MV-4-11 (cell line): ENCODE results near the gene DNER.

Source experiments
- DNase-seq: peaks from one replicate; lab custom pipeline; 2025; lab: John Stamatoyannopoulos, UW

DNER gene

DNA sequence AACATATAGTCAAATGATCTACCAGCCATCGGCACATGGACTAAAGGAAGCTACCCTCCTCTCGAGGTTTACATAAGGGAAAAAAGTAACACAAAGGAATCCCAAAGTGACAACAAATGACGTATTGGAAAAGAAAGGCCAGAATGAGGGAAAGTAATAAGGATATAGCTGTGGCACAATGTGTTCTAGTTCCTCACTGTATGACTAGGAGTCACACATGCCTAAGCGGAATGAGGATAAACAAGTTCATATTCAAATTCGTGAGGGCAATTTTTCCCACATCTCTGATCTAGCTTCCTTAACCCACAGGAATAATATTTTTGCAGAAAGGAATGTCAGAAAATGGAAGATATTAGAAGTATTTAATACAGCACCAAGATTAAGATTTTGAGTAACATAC is 281.0 kb downstream of the DNER start:
- no peak for DNase-seq

DNA sequence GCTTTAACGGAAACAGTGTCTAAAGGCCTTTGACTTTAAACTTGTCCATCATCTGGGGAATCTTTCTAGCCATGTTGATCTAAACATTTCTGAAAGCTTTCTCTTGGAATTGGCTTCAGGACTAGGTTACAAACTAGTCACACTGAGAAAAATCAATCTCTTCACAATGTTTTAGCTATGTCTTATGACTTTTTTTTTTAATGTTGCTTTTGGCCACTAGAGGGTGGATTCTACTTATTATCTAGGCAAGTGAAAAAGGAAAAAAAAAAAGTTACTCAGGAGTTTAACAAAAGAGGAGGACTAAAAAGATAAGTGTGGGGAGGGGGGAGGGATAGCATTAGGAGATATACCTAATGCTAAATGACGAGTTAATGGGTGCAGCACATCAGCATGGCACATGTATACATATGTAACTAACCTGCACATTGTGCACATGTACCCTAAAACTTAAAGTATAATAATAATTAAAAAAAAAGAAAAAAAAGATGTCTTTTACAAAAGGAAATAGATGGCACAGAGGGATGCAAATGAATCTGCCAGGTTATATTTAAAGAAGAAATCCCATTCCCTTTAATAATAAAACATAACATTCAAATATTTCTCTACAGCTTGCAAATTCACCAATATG is 282.9 kb downstream of the DNER start:
- DNase-seq, result peak; percentile 55

DNA sequence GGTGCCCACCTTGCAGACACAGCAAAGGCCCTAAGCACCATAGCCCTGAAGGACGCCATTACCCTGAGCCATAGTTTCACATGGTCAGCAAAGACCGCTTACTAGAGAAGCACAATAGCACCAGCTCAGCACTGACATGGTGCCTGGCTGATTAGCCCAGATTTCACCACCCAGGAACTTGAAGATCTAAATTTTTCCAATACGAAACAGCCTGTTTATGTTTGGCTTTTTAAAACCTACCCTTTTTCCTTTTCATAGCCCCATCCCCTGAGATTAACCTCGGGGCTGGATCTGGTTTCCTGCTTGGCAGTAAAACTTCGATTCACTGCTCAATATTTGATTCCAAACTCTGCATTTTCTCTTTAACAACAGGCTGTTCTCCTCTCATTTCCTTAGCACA is 284.8 kb downstream of the DNER start:
- no peak for DNase-seq

DNA sequence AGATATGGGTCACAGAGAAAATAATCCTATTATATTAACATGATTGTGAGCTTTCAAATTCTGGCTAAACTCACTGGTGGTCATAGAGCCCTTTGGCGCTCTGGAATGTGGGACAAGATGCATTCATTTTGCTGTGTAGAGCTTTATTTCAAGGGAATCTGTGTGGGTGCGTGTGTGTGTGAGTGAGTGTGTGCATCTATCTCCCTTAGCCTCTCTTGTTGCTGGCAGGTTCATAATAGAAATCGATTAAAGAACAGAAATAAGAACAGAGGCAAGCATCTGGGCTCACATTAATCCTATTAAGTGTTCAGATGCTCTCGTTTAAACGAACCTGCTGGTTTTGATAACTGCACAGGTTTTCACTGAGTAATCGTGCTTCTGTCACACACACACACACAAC is 287.9 kb downstream of the DNER start:
- no peak for DNase-seq

DNA sequence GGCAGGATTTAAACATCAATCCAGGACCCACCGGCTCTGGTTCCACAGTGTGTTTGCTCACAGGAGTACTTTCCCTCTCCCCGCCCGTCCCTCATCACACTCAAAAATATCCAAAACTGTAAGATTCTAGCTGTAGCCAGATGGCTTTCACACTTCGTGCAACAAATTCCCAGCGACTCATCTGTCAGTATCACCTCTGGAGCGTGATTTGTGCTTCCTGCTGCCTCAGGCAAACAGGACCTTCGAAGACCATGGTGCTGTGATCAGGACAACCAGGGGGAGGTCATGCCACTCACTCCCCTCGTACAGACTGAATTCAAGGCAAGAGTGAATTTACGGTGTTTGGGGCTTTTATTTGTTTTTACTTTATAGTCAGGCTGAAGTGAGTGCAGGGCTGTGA is 288.8 kb downstream of the DNER start:
- no peak for DNase-seq

DNA sequence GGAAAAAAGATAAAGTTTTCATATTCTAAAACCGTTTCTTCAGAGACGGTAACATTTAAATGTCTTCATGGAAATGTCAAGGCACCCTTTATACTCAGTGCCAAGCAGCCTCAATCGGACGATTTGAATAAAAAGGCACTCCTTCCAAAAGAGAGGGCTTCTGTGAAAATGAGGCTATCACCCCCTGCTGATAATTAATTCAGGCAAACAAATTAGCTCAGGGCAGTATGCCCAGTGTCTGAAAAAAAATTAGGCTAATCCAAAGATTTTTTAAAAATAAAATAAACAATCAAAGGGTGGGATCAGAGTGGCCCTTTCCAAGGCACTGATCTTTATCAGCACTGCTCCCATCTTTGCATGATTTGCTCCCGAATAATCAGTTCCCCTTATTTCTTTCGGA is 292.3 kb downstream of the DNER start:
- no peak for DNase-seq

DNA sequence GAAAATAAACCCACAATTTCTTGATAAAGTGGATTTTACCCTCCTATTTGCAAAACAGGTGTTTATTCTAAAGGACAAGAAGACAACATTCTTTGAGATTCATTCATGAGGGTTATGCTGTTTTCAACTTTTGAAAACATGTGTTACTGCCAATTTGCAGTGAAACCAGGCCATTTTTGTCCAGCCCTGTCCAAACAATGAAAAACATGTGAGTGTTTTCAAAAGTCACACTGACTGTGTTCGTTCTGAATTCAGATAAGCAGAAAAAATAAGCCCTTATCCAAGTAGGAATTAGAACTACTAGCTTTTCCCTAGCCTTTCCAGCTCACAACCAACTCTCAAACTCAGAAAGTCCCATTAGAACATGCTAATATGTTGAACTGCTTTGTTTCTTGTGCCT is 295.2 kb downstream of the DNER start:
- no peak for DNase-seq

DNA sequence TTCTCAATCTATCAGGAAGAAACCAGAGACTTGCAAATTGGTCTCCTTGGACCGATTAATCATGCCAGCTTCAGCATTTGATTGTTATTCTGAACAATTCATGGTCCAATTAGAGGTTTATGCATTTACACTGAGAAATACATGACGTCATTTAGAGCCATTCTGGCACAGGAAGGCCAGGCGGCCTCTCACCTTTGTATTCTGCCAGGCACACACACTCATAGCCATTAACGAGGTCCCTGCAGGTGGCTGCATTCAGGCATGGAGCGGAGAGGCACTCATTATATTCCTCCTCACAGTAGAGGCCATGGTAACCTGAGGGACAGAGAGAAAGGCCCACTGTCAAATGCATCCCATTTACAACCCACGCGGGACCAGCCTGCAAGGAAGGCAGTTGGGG is 296.4 kb downstream of the DNER start:
- DNase-seq, result no peak

DNA sequence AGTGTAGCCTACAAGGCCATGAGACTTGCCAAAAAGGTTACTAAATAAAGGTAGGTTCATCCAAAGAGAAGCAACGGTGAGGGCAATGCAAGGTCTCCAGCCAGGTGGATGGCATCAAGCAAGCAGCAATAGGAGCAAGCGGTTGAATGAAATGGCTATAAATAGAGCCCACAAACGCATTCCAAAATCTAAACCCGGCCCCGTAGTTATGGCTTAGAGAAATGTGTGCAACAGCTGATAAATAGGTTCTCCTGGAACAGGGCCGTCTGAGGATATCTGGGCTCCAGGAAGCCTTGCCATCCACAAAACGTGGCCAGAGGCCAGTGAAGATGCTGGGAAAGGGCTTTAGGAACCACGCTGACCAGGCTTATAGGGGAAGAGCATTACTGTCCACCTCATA is 297.2 kb downstream of the DNER start:
- no peak for DNase-seq

DNA sequence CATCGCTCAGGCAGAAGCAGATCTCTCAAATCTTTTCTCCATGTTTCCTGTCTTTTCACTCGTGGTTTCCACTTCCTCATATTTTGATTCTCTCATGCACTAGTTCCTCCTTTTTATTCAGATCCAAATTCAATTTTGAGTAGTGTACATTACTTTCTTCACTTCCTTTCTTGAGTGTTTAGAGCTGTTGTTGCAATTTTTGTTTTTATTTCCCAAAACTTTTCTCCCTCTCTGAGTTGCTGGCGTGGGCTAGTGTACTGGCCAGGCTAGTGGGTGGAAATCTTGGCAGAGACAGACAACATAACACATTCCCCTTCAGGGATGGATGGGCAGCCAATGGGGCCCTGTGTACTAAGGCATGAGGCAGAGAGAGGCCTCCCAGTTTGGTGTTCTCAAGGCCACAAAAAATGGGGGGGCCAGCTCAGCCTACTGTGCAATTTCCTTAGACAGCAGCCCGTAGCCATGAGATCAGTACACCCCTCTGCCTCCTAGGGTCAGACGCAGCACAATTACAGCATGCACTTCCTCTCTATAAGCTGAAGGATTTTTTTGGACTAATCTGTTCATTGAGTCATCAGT is 298.1 kb downstream of the DNER start:
- peak; percentile 97 for DNase-seq

DNA sequence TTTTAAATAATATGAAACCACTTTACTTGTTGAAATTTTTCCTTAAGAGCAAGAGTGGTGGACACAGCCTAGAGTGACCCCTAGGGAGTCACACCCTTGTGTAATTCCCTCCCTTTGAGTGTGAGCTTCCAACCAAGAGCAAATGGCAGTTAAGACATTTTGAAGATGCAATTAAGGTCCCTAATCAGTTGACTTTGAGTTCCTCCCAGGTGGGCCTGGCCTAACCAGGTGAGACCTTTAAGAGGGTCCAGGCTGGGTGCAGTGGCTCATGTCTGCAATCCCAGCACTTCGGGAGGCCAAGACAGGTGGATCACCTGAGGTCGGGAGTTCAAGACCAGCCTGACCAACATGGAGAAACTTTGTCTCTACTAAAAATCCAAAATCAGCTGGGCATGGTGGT is 299.7 kb downstream of the DNER start:
- no peak for DNase-seq

DNA sequence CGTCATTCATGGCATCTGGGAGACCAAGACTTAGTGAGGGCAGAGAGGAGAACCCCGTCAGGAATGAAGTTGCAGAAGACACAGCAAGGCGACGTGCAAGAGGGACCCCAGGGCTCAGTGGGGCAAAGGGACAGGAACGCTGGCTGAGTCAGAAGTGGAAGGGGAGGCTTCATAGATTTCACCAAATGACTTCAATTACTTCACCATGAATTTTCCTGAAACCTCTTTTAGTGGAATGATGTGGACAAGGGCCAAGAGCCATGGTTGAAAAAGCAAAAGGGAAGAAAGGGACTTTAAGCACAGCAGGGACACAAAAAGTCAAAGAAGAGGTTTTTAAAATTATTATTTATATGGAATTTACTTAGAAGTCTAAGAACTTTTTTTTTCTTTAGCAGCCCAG is 301.7 kb downstream of the DNER start:
- no peak for DNase-seq

DNA sequence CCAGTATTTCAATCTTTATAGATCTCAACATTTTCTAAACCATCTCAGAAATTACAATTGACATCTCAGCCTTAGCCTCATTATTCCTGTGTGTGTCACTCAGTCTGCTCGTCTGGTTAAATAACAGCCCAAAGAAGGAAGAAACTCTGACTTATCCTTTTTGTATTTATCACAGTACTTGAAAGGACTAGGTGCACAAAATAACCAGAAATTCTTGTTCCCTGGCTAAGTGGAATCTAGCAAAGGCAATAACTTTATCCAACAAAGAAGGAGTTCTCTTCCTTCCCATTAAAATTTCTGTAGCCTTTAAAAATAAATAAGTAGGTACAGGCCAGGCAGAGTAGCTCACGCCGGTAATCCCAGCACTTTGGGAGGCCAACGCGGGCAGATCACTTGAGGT is 303.4 kb downstream of the DNER start:
- DNase-seq, result no peak

DNA sequence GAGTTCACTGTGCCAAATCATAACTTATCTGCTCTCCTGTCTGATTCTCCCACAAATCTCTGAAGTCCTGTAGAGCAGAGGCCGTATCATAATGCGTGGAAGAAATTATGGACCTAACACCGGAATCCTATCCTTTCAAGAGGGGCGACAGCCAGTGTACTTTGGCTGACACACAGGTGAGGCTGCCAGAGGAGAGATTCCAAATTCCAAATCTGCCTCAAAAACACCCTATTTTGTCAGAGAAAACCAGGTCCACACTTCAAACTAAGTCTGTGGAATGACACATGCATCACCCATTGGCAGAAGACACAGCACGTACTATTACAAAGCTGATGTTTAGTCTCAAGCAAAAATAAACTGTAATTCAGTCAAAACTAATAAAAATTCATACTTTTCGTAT is 304.1 kb downstream of the DNER start:
- no peak for DNase-seq

DNA sequence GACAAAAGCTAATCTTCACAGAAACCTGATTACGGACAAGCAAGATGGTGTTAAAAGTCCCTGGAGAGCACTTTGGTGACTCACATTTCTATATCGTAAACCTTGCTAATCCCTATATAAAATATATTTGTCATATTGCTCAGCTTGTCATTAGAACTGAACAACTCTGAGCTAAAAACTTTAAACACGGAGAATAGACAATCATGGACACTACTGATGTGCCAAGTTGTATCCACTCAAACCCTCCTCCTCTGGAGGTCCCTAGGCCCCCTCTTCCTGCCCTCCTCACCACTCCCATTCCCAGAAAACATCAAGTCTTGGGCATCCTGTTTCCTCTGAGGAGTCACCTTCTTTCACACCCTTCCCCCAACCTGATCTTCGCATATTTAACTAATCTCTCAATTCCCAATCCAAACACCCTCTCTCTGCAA is 304.6 kb downstream of the DNER start:
- DNase-seq, result no peak

DNA sequence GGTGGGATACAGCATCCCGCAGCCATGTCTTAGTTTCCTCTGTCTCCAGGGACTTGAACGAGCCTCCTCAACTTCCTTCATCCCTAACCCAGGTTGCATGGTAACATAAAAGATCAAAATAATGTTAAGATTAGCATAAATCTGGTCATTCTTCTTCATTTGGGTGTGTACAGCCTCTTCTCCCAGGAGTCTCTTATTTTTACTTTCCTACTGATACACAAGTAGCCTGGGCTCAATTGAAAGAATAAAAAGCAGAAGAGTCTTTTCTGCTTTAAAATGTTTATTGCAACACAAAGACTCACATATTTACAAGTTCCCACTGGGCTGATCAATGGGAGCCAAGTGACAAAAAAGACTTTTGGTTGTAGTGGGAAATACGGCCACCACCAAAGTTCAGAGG is 305.4 kb downstream of the DNER start:
- DNase-seq, result peak; percentile 50

DNA sequence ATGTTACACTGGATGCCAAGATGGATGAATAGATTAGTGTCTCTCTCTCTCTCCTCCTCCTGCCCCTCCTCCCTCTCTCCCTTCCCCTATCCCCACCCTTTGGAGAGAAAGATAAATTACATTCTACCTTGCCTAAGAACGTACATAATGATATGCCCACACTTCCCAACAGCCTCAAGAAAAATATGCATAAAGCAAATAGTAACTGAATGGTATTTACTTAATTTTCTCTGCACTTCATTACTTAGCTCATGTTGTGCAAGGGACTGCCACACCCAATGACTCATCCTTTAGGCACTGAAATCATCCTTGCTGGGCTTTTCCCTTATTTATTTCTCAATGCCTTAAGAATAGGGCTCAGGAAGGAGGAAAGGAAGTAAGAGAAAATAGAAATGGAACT is 306.0 kb downstream of the DNER start:
- peak; percentile 89 for DNase-seq

DNA sequence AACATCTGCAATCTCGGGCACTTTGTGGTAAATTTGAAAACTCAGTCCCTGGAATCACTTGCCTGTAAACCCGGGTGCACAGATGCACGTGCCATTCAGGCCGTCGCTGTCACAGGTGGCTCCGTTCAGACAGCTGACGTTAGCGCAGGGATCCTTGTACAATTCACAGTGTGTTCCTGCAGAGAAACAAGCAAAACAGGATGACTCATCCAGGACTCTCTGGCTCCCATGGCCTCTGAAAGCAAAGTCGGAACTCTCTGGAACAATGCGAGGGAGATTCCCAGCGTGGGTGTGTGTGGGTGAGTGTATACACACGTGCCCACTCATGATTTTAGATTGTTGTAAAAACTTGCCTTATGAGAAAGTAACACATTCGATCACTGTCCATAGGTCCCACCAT is 307.2 kb downstream of the DNER start:
- no peak for DNase-seq

DNA sequence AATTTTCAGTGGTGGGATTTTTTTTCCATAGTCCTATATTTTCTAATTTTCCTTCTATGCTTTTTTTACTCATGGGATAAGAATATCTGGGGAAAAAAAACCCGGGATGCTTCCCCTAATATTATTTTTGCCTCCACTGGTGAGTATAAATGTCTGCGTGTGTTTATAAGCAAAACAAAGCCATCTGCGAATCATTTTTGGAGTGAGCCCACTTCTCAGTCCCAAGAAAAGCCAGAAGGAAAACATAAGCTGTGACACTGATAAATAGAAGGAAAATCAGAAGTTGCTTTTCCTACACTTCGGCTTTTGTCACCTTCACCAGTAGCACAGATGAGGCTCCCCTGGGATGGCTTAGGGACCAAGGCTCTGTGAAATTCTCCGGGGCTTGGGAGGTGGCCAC is 308.6 kb downstream of the DNER start:
- no peak for DNase-seq

DNA sequence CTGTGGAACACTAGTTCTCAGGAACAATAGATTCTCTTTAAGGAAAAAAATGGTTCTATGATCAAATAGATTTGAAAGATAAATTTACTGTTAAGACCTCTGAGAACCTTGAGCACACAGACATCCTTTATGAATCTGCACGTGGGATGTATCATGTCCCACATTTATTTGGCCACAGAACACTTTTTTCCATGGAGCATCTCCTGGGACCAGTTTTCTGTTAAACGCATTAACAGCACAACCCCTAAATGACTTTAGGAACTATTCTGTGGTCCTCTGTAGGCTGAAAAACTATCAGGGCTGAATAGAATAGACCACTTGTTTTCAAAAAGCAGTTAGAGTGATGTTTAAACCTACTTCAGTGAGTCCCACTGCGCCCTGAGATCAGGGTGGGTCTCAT is 311.1 kb downstream of the DNER start:
- no peak for DNase-seq

DNA sequence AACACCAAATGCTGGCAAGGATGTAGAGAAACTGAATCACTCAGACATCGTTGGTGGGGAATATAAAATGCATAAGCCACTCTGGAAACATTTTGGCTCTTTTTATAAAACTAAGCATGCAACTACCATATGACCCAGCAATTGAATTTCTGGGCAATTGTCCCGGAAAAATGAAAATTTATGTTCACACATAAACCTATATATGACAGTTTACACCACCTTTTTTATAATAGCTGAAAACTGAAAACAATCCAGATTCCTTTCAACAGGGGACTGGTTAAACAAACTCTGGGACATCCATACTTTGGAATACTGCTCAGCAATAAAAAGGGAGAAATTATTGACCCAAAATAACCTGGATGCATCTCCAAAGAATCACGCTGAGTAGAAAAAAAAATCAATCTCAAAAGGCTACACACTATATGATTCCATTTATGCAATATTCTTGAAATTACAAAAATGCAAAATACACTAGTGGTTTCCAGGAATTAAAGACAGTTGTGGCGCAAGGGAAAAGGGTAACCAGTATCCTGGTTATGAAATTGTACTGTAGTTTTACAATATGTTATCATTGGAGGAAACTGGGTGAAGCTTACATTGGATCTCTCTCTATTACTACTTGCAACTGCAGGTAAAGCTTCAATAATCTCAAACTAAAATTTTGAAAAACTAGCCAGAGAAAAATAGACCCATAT is 313.0 kb downstream of the DNER start:
- DNase-seq, result peak; percentile 67

DNA sequence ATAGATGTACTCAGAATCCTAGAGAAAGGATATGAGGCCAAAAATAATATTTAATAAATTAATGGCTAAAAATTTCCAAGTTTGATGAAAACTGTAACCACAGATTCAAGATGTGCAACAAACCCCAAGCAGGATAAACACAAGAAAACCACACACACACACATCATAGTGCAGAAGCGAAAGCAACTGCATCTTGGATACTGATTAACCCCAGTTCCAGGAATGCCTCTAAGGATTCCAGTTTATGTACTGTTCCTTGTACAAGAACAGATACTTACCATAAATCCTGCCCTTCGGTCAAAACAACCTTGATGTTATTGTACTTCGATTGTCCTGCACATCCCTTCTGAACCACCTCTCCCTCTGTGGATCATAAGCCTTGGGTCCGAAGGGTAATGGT is 320.4 kb downstream of the DNER start:
- no peak for DNase-seq

DNA sequence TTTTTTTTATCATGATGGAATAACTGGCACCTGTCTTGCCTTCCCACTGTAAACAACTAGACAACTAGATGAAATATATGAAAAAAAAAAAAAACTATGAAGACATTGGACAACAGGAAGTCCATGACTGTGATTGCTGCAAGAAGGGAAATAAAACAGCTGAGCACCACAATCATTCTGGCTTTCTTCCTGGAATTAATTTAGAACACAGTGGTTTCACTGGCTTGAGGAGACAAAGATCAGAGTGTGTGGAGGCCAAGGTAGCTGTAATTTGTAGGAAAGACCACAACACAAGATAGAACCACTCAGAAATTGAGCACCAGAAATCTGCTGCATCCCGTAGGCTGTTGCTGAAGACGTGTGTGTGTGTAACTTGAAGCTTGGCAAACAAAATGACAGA is 322.2 kb downstream of the DNER start:
- no peak for DNase-seq

DNA sequence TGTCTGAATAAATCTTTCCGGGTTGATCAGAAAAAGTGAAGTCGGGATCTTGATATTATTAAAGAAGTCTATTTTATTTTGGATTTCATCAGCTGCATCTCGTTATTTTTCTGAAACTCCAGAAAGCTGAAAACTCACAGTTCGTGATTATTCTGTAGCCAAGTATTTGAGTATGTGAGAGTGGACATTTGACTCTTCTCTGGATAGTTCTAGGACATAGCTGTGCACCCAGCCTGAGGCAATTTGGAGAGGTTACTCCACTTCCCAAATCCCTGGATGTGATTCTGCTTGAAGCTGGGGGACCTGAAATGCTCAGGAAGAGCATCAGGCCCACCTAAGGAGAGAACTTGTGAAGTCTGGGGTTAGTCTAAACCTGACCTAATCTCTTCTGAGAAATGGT is 325.6 kb downstream of the DNER start:
- no peak for DNase-seq
